Body of pancreas (tissue), 4 donors: ENCODE results near the gene RD3L.

ENCODE experiments used
- POLR2A ChIP-seq, 3 donors: fragments of 450-650 bp; IDR thresholded peaks; one replicate each; pipeline ENCODE4 v1.6.1; 2016; ENCODE audit warnings: antibody characterized with exemption in 3 of 3, mild to moderate bottlenecking in 2 of 3
- TF ChIP-seq, protein P1 (sequence below), 7 experiments: fragments of 450-650 bp in 4 of 7; fragments of 200-600 bp in 3 of 7; sonication (generic) in 3 of 7; IDR thresholded peaks; one replicate each; pipeline ENCODE4 v1.5.1; 2016 to 2019; ENCODE audit warnings: antibody characterized with exemption in 7 of 7

DNA sequence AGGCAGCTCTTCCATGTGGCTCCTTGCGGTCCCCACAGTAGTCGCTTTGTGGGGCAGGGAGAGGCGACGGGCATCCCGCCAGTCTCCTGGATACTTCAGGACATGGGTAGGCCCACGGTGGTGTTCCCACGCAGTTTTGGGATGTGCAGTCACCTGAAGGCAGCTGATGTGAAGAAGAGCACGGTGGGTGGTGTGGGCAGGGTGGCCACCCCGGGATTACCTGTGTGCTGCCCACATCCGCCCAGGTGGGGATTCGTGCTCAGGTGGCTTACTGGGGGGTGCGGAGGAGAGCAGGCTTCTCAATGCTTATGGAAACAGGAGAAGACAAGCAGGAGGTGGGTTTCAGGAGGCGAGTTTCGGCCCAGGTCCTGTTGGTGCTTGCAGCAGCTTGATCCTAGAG is 42.5 kb downstream of the RD3L start:
- TF ChIP-seq, protein P1, sequence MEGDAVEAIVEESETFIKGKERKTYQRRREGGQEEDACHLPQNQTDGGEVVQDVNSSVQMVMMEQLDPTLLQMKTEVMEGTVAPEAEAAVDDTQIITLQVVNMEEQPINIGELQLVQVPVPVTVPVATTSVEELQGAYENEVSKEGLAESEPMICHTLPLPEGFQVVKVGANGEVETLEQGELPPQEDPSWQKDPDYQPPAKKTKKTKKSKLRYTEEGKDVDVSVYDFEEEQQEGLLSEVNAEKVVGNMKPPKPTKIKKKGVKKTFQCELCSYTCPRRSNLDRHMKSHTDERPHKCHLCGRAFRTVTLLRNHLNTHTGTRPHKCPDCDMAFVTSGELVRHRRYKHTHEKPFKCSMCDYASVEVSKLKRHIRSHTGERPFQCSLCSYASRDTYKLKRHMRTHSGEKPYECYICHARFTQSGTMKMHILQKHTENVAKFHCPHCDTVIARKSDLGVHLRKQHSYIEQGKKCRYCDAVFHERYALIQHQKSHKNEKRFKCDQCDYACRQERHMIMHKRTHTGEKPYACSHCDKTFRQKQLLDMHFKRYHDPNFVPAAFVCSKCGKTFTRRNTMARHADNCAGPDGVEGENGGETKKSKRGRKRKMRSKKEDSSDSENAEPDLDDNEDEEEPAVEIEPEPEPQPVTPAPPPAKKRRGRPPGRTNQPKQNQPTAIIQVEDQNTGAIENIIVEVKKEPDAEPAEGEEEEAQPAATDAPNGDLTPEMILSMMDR (IDR thresholded peaks at IDR 0.05) = no peak
- no peak for TF ChIP-seq POLR2A (IDR thresholded peaks at IDR 0.05)
